Measurements from ENCODE around the gene PML. TPM values are rescaled to one million over a fixed set of nuclear protein-coding genes. Genes with fewer than 3 reads are reported as not detected.
"Not testable (repeated sequence)": the region's sequence is repeated elsewhere in the genome, so short reads cannot be mapped to it uniquely, and the experiment has no call there.

Gene PML
- total RNA-seq, 1 donor from 2014 or later = 15.3 TPM

- Mint-ChIP-seq H3K36me3 (no peaks in the 10 kb centered on the region), H3K4me1 (peaks cover 3% of the 10 kb centered on the region)
- peak; percentile 92 for DNase-seq (ENCODE audit: low spot score)
Measured at GRCh38 chr15:73972984-73973682, 21.4 kb upstream of the PML start.

GRCh38 chr15:73973683-73974200 lies 20.8 kb upstream of the PML start:
- H4K20me1 ChIP-seq (ENCODE audit: low read depth); H3K4me1 ChIP-seq; H3K4me3 Mint-ChIP-seq; H3K4me3 ChIP-seq; H3K27ac Mint-ChIP-seq; DNase-seq (ENCODE audit: low spot score); H3K9me3 Mint-ChIP-seq; H3F3A ChIP-seq (ENCODE audit: low read depth); H3K4me1 Mint-ChIP-seq; H3K27ac ChIP-seq; H3K9ac ChIP-seq; H3K79me2 ChIP-seq (ENCODE audit: low read depth); H3K36me3 ChIP-seq; H2AFZ ChIP-seq (replicated peaks); H3K4me2 ChIP-seq; H3K27me3 Mint-ChIP-seq (ENCODE audit: insufficient read depth, low read depth); H3K9me3 ChIP-seq (ENCODE audit: low read depth); H3K36me3 Mint-ChIP-seq: not testable (repeated sequence)
- H3K27me3 ChIP-seq = peaks cover 30% of the 10 kb centered on the region

More at GRCh38 chr15:73972984-73973682, 21.4 kb upstream of the PML start:
- H3K27ac ChIP-seq = no peak overlapping the region
- no peaks in the 10 kb centered on the region for H3K9me3 ChIP-seq (ENCODE audit: low read depth)
- peaks cover 30% of the 10 kb centered on the region for H3K27me3 ChIP-seq
- Mint-ChIP-seq H3K27me3 (ENCODE audit: insufficient read depth, low read depth) (peaks cover 7% of the 10 kb centered on the region), H3K27ac (no peak overlapping the region), H3K4me3 (no peak overlapping the region), H3K9me3 (no peaks in the 10 kb centered on the region)
- no peak overlapping the region for H3K9ac ChIP-seq
- H2AFZ ChIP-seq (replicated peaks) = peak overlapping the region; percentile 99
- no peak overlapping the region for H3K4me3 ChIP-seq
- H3K36me3 ChIP-seq = no peaks in the 10 kb centered on the region
- H3K4me1 ChIP-seq = peaks cover 2% of the 10 kb centered on the region
- no peaks in the 10 kb centered on the region for H4K20me1 ChIP-seq (ENCODE audit: low read depth)
- no peaks in the 10 kb centered on the region for H3K79me2 ChIP-seq (ENCODE audit: low read depth)
- H3K4me2 ChIP-seq = peak overlapping the region; percentile 72
- TF ChIP-seq CTCF (IDR thresholded peaks at IDR 0.05) (peak; percentile 85), EZH2phosphoT487 (IDR thresholded peaks at IDR 0.05) (no peak)
- H3F3A ChIP-seq (ENCODE audit: low read depth) = no peaks in the 10 kb centered on the region

GRCh38 chr15:73975440-73976125 lies 18.9 kb upstream of the PML start:
- not testable (repeated sequence) for H3K9me3 Mint-ChIP-seq; DNase-seq (ENCODE audit: low spot score); H3K9me3 ChIP-seq (ENCODE audit: low read depth); H3K79me2 ChIP-seq (ENCODE audit: low read depth); H3K27me3 Mint-ChIP-seq (ENCODE audit: insufficient read depth, low read depth); H3K4me2 ChIP-seq; H3F3A ChIP-seq (ENCODE audit: low read depth); H2AFZ ChIP-seq (replicated peaks); H3K27ac Mint-ChIP-seq; H3K4me1 Mint-ChIP-seq; H3K36me3 Mint-ChIP-seq; H3K9ac ChIP-seq; H3K27ac ChIP-seq; H3K4me3 Mint-ChIP-seq; H4K20me1 ChIP-seq (ENCODE audit: low read depth); H3K4me3 ChIP-seq; H3K36me3 ChIP-seq; H3K4me1 ChIP-seq
- peaks cover 30% of the 10 kb centered on the region for H3K27me3 ChIP-seq

- Mint-ChIP-seq H3K27ac (no peak overlapping the region), H3K36me3 (no peaks in the 10 kb centered on the region), H3K9me3 (no peaks in the 10 kb centered on the region), H3K27me3 (ENCODE audit: insufficient read depth, low read depth) (peaks cover 10% of the 10 kb centered on the region), H3K4me1 (peaks cover 7% of the 10 kb centered on the region), H3K4me3 (no peak overlapping the region)
- Histone ChIP-seq H3K4me3 (no peak overlapping the region), H3K27me3 (peaks cover 17% of the 10 kb centered on the region), H4K20me1 (ENCODE audit: low read depth) (no peaks in the 10 kb centered on the region), H3K79me2 (ENCODE audit: low read depth) (no peaks in the 10 kb centered on the region), H2AFZ (replicated peaks) (no peak overlapping the region), H3F3A (ENCODE audit: low read depth) (no peaks in the 10 kb centered on the region), H3K4me1 (no peaks in the 10 kb centered on the region), H3K36me3 (no peaks in the 10 kb centered on the region), H3K9me3 (ENCODE audit: low read depth) (no peaks in the 10 kb centered on the region), H3K4me2 (no peak overlapping the region), H3K27ac (no peak overlapping the region), H3K9ac (no peak overlapping the region)
- DNase-seq (ENCODE audit: low spot score) = no peak
- no peak for TF ChIP-seq EZH2phosphoT487 (IDR thresholded peaks at IDR 0.05)
- no peak for TF ChIP-seq EZH2 (IDR thresholded peaks at IDR 0.05)
- TF ChIP-seq CTCF (IDR thresholded peaks at IDR 0.05) = no peak
Measured at GRCh38 chr15:73978896-73979295, 15.6 kb upstream of the PML start.

All from neural progenitor cell (in vitro differentiated cells).